Hepatocyte (in vitro differentiated cells): ENCODE results near the gene PUS10. TPM values are rescaled to one million over a fixed set of nuclear protein-coding genes. Genes with fewer than 3 reads are reported as not detected.

Experiments used
- DNase-seq: peaks from one replicate; pipeline ENCODE4 v3.0.0-alpha.2; 2016; ENCODE audit warnings: low spot score
- H2AFZ ChIP-seq: fragments of 200-600 bp; sonication (generic); 2 replicates; pipeline ENCODE4 v1.6.0; 2016; ENCODE audit warnings: antibody characterized with exemption, mild to moderate bottlenecking
- H3K27ac ChIP-seq: fragments of 200-600 bp; sonication (generic); 2 replicates; pipeline ENCODE4 v1.5.1; 2016; ENCODE audit warnings: mild to moderate bottlenecking
- H3K27me3 ChIP-seq: fragments of 200-600 bp; sonication (generic); 2 replicates; pipeline ENCODE4 v1.6.1; 2016
- H3K36me3 ChIP-seq: fragments of 200-600 bp; sonication (generic); replicated peaks from 2 replicates; pipeline ENCODE4 v1.5.1; 2016; ENCODE audit warnings: low read depth; ENCODE audit not compliant: insufficient read depth
- H3K4me1 ChIP-seq: fragments of 200-600 bp; sonication (generic); 2 replicates; pipeline ENCODE4 v1.5.1; 2016; ENCODE audit warnings: mild to moderate bottlenecking, moderate library complexity; ENCODE audit not compliant: insufficient read depth
- H3K4me2 ChIP-seq: fragments of 200-600 bp; sonication (generic); 2 replicates; pipeline ENCODE4 v1.6.0; 2016
- H3K4me3 ChIP-seq: fragments of 200-600 bp; sonication (generic); 2 replicates; pipeline ENCODE4 v1.5.1; 2016; ENCODE audit warnings: mild to moderate bottlenecking
- H3K79me2 ChIP-seq: fragments of 200-600 bp; sonication (generic); 2 replicates; pipeline ENCODE4 v1.6.0; 2017; ENCODE audit warnings: mild to moderate bottlenecking
- H3K9me2 ChIP-seq: fragments of 200-600 bp; sonication (generic); replicated peaks from 2 replicates; pipeline ENCODE4 v1.6.0; 2017; ENCODE audit warnings: mild to moderate bottlenecking; ENCODE audit not compliant: insufficient read depth
- H3K9me3 ChIP-seq: fragments of 200-600 bp; sonication (generic); 2 replicates; pipeline ENCODE4 v1.5.1; 2016; ENCODE audit warnings: low read depth, mild to moderate bottlenecking
- H4K20me1 ChIP-seq: fragments of 200-600 bp; sonication (generic); 2 replicates; pipeline ENCODE4 v1.6.0; 2016; ENCODE audit warnings: mild to moderate bottlenecking; ENCODE audit not compliant: insufficient read depth, poor library complexity, severe bottlenecking
- EZH2 ChIP-seq: fragments of 200-600 bp; sonication (generic); IDR thresholded peaks from 2 replicates; pipeline ENCODE4 v1.6.1; 2016; ENCODE audit warnings: antibody characterized with exemption, mild to moderate bottlenecking, borderline replicate concordance
- EZH2phosphoT487 ChIP-seq: fragments of 200-600 bp; sonication (generic); IDR thresholded peaks from one replicate; pipeline ENCODE4 v1.6.1; 2018; ENCODE audit warnings: antibody characterized with exemption, mild to moderate bottlenecking, low read depth, moderate library complexity; ENCODE audit not compliant: unreplicated experiment, severe bottlenecking
- WGBS: methylation state at CpG from one replicate; pipeline ENCODE4 v1.1.6; 2016; ENCODE audit warnings: low lambda C conversion rate; ENCODE audit errors: missing lambda C conversion rate; 5-methylcytosine and 5-hydroxymethylcytosine counted together
- polyA plus RNA-seq: library from polyadenylated mRNA; unstranded; fragments of >200 nt; fragmentation: Nextera tagmentation; extraction: Ambion mirVana; gene quantifications from 2 replicates; pipeline ENCODE4 v1.2.1, GENCODE V29; 2016
- total RNA-seq: library from RNA; depleted of rRNA; stranded (reverse); fragments of >200 nt; gene quantifications from 2 replicates; pipeline ENCODE4 v1.2.3, GENCODE V29; 2014
- TF ChIP-seq, protein P1 (sequence below): fragments of 200-600 bp; sonication (generic); IDR thresholded peaks from 2 replicates; pipeline ENCODE4 v1.5.1; 2016; ENCODE audit warnings: antibody characterized with exemption, mild to moderate bottlenecking; ENCODE audit not compliant: poor library complexity

The PUS10 gene
- total and polyA plus RNA-seq, 2 experiments from 2014 or later = 4.5 to 15.3 TPM

GRCh38 chr2:60948161-60948560 lies 69.9 kb downstream of the PUS10 start:
- WGBS = 95% methylated on average over 8 of the region's 8 CpGs
- Histone ChIP-seq H3K9me2 (no peaks in the 10 kb centered on the region), H3K4me2 (no peak overlapping the region), H3K4me3 (no peak overlapping the region), H4K20me1 (no peaks in the 10 kb centered on the region), H3K79me2 (no peaks in the 10 kb centered on the region), H3K27ac (no peak overlapping the region), H3K36me3 (no peaks in the 10 kb centered on the region), H3K4me1 (no peaks in the 10 kb centered on the region), H2AFZ (no peak overlapping the region), H3K9me3 (no peaks in the 10 kb centered on the region), H3K27me3 (no peaks in the 10 kb centered on the region)
- TF ChIP-seq EZH2phosphoT487 (no peak), EZH2 (no peak)
- TF ChIP-seq, protein P1, sequence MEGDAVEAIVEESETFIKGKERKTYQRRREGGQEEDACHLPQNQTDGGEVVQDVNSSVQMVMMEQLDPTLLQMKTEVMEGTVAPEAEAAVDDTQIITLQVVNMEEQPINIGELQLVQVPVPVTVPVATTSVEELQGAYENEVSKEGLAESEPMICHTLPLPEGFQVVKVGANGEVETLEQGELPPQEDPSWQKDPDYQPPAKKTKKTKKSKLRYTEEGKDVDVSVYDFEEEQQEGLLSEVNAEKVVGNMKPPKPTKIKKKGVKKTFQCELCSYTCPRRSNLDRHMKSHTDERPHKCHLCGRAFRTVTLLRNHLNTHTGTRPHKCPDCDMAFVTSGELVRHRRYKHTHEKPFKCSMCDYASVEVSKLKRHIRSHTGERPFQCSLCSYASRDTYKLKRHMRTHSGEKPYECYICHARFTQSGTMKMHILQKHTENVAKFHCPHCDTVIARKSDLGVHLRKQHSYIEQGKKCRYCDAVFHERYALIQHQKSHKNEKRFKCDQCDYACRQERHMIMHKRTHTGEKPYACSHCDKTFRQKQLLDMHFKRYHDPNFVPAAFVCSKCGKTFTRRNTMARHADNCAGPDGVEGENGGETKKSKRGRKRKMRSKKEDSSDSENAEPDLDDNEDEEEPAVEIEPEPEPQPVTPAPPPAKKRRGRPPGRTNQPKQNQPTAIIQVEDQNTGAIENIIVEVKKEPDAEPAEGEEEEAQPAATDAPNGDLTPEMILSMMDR = no peak
- DNase-seq = no peak

GRCh38 chr2:60947056-60947455 lies 71.0 kb downstream of the PUS10 start:
- H3K36me3 ChIP-seq = no peaks in the 10 kb centered on the region
- H3K27me3 ChIP-seq = no peaks in the 10 kb centered on the region
- no peaks in the 10 kb centered on the region for H3K9me3 ChIP-seq
- H3K4me3 ChIP-seq = no peak overlapping the region
- no peaks in the 10 kb centered on the region for H3K9me2 ChIP-seq
- H3K4me1 ChIP-seq = no peaks in the 10 kb centered on the region
- H3K27ac ChIP-seq = no peak overlapping the region
- 94% methylated on average over 4 of the region's 4 CpGs for WGBS
- no peaks in the 10 kb centered on the region for H3K79me2 ChIP-seq
- TF ChIP-seq, protein P1 = no peak
- TF ChIP-seq EZH2phosphoT487 (no peak), EZH2 (no peak)
- no peaks in the 10 kb centered on the region for H4K20me1 ChIP-seq
- DNase-seq = no peak
- no peak overlapping the region for H3K4me2 ChIP-seq
- no peak overlapping the region for H2AFZ ChIP-seq

GRCh38 chr2:60945341-60945740 lies 72.7 kb downstream of the PUS10 start:
- 75% methylated on average over 2 of the region's 2 CpGs for WGBS
- TF ChIP-seq EZH2phosphoT487 = no peak
- TF ChIP-seq, protein P1 = no peak
- no peak for TF ChIP-seq EZH2
- Histone ChIP-seq H3K9me3 (no peaks in the 10 kb centered on the region), H3K4me3 (no peak overlapping the region), H3K27ac (no peak overlapping the region), H3K36me3 (no peaks in the 10 kb centered on the region), H4K20me1 (no peaks in the 10 kb centered on the region), H3K27me3 (no peaks in the 10 kb centered on the region), H3K4me1 (no peaks in the 10 kb centered on the region), H3K4me2 (no peak overlapping the region), H3K9me2 (no peaks in the 10 kb centered on the region), H3K79me2 (no peaks in the 10 kb centered on the region), H2AFZ (no peak overlapping the region)
- no peak for DNase-seq

- Histone ChIP-seq H3K4me3 (no peak overlapping the region), H4K20me1 (no peaks in the 10 kb centered on the region), H3K4me1 (no peaks in the 10 kb centered on the region), H3K36me3 (no peaks in the 10 kb centered on the region), H3K9me3 (no peaks in the 10 kb centered on the region), H3K79me2 (no peaks in the 10 kb centered on the region), H3K4me2 (no peak overlapping the region), H3K27me3 (no peaks in the 10 kb centered on the region), H3K9me2 (no peaks in the 10 kb centered on the region), H3K27ac (no peak overlapping the region), H2AFZ (no peak overlapping the region)
- 75% methylated on average over 2 of the region's 2 CpGs for WGBS
- TF ChIP-seq EZH2phosphoT487 = no peak
- no peak for TF ChIP-seq EZH2
- TF ChIP-seq, protein P1 = no peak
- no peak for DNase-seq
Measured at GRCh38 chr2:60939622-60940021, 78.4 kb downstream of the PUS10 start.
